ENCODE measurements around the gene BCL2L1.

The BCL2L1 gene

DNA sequence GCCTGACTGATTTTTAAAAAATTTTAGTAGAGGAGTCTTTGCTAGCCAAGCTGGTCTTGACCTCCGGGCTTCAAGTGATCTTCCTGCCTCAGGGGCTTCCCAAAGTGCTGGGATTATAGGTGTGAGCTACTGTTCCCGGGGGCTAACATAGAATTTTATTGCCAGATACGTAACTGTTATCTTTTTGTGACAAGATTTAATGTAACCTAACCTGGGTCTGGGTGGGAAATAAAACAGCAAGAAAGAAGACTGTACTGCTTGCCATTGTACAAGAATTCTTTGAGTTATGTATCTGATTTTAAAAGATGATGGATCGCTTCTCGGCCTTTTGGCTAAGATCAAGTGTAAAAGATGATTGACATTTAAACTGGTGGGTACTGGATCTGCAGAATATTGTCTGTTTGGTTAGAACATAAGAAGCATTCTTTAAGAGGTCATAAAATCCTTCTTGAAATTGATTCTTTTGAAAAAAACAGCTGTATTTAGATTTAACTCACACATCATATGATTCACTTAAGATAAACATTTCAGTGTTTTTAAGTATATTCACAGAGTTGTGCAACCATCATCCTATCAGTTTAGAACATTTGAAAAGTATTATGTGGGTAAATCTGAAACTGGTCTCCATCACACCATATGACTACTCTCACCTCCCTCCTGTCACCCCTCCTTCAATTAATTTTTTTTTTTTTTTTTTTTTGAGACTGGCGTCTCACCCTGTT, 38.0 kb upstream of the BCL2L1 start (continued):
- TF ChIP-seq, protein P1, sequence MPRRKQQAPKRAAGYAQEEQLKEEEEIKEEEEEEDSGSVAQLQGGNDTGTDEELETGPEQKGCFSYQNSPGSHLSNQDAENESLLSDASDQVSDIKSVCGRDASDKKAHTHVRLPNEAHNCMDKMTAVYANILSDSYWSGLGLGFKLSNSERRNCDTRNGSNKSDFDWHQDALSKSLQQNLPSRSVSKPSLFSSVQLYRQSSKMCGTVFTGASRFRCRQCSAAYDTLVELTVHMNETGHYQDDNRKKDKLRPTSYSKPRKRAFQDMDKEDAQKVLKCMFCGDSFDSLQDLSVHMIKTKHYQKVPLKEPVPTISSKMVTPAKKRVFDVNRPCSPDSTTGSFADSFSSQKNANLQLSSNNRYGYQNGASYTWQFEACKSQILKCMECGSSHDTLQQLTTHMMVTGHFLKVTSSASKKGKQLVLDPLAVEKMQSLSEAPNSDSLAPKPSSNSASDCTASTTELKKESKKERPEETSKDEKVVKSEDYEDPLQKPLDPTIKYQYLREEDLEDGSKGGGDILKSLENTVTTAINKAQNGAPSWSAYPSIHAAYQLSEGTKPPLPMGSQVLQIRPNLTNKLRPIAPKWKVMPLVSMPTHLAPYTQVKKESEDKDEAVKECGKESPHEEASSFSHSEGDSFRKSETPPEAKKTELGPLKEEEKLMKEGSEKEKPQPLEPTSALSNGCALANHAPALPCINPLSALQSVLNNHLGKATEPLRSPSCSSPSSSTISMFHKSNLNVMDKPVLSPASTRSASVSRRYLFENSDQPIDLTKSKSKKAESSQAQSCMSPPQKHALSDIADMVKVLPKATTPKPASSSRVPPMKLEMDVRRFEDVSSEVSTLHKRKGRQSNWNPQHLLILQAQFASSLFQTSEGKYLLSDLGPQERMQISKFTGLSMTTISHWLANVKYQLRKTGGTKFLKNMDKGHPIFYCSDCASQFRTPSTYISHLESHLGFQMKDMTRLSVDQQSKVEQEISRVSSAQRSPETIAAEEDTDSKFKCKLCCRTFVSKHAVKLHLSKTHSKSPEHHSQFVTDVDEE (CRISPR knock-in tag; IDR thresholded peaks at IDR 0.05), result no peak
- TF ChIP-seq ISL1 (CRISPR knock-in tag; IDR thresholded peaks at IDR 0.05) (no peak), ARNTL (CRISPR knock-in tag; IDR thresholded peaks at IDR 0.05; ENCODE audit: borderline replicate concordance, low read depth) (no peak), TCF4 (CRISPR knock-in tag; IDR thresholded peaks at IDR 0.05; ENCODE audit: borderline replicate concordance) (no peak), RARB (CRISPR knock-in tag; IDR thresholded peaks at IDR 0.05) (no peak), TOX (CRISPR knock-in tag; IDR thresholded peaks at IDR 0.05; ENCODE audit: borderline replicate concordance) (no peak)

DNA sequence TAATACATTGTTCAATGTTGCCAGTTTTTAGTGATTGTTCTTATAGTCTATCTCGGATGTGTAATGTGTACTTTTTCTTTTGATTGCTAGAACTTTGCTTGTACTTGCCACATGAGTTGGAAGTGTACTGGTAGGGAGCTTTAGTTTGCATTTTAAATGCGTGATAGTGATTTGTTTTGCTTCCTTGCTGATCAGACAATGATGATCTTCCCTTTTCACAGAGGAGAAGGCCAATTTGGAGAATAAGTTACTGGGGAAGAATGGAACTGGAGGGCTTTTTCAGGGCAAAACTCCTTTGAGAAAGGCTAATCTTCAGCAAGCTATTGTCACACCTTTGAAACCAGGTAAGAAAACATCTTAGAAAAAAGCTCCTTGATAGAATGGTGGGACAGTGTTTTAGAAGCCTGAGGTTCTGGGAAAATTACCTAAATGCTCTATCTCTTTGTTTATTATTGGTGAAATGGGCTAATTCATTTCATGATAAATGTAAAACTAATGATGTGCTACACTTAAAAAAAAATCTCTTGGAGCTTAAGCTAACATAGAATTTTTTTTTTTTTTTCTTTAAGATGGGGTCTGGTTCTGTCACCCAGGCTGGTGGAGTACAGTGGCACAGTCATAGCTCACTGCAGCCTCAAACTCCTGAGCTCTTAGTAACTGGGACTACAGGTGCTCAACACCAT, 37.3 kb upstream of the BCL2L1 start:
- ATAC-seq, result no peak
- no peak for TF ChIP-seq SNAI2 (CRISPR knock-in tag; IDR thresholded peaks at IDR 0.05)
- no peak for TF ChIP-seq ZFP30 (CRISPR knock-in tag; IDR thresholded peaks at IDR 0.05)
- TF ChIP-seq OSR1 (CRISPR knock-in tag; IDR thresholded peaks at IDR 0.05), result no peak
- TF ChIP-seq, protein P2, sequence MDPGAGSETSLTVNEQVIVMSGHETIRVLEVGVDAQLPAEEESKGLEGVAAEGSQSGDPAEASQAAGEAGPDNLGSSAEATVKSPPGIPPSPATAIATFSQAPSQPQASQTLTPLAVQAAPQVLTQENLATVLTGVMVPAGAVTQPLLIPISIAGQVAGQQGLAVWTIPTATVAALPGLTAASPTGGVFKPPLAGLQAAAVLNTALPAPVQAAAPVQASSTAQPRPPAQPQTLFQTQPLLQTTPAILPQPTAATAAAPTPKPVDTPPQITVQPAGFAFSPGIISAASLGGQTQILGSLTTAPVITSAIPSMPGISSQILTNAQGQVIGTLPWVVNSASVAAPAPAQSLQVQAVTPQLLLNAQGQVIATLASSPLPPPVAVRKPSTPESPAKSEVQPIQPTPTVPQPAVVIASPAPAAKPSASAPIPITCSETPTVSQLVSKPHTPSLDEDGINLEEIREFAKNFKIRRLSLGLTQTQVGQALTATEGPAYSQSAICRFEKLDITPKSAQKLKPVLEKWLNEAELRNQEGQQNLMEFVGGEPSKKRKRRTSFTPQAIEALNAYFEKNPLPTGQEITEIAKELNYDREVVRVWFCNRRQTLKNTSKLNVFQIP (CRISPR knock-in tag; IDR thresholded peaks at IDR 0.05; ENCODE audit: borderline replicate concordance, low read depth), result no peak
- TF ChIP-seq, protein P1 (CRISPR knock-in tag; IDR thresholded peaks at IDR 0.05), result no peak
- no peak for TF ChIP-seq BACH2 (CRISPR knock-in tag; IDR thresholded peaks at IDR 0.05; ENCODE audit: borderline replicate concordance)
- TF ChIP-seq ZC3H10 (CRISPR knock-in tag; IDR thresholded peaks at IDR 0.05), result no peak
- TF ChIP-seq ZNF8 (CRISPR knock-in tag; IDR thresholded peaks at IDR 0.05), result no peak
- no peak for TF ChIP-seq ARNTL (CRISPR knock-in tag; IDR thresholded peaks at IDR 0.05; ENCODE audit: borderline replicate concordance, low read depth)
- no peak for TF ChIP-seq ZNF70 (CRISPR knock-in tag; IDR thresholded peaks at IDR 0.05)
- no peak for TF ChIP-seq ISL1 (CRISPR knock-in tag; IDR thresholded peaks at IDR 0.05)
- TF ChIP-seq CSDC2 (CRISPR knock-in tag; IDR thresholded peaks at IDR 0.05), result no peak
- TF ChIP-seq TCF4 (CRISPR knock-in tag; IDR thresholded peaks at IDR 0.05; ENCODE audit: borderline replicate concordance), result no peak
- no peak for TF ChIP-seq ZNF565 (CRISPR knock-in tag; conservative IDR thresholded peaks at IDR 0.05; ENCODE audit: low read depth)
- TF ChIP-seq, protein P3, sequence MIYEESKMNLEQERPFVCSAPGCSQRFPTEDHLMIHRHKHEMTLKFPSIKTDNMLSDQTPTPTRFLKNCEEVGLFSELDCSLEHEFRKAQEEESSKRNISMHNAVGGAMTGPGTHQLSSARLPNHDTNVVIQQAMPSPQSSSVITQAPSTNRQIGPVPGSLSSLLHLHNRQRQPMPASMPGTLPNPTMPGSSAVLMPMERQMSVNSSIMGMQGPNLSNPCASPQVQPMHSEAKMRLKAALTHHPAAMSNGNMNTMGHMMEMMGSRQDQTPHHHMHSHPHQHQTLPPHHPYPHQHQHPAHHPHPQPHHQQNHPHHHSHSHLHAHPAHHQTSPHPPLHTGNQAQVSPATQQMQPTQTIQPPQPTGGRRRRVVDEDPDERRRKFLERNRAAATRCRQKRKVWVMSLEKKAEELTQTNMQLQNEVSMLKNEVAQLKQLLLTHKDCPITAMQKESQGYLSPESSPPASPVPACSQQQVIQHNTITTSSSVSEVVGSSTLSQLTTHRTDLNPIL (CRISPR knock-in tag; IDR thresholded peaks at IDR 0.05; ENCODE audit: low read depth), result no peak
- no peak for TF ChIP-seq TOX (CRISPR knock-in tag; IDR thresholded peaks at IDR 0.05; ENCODE audit: borderline replicate concordance)
- TF ChIP-seq, protein P4, sequence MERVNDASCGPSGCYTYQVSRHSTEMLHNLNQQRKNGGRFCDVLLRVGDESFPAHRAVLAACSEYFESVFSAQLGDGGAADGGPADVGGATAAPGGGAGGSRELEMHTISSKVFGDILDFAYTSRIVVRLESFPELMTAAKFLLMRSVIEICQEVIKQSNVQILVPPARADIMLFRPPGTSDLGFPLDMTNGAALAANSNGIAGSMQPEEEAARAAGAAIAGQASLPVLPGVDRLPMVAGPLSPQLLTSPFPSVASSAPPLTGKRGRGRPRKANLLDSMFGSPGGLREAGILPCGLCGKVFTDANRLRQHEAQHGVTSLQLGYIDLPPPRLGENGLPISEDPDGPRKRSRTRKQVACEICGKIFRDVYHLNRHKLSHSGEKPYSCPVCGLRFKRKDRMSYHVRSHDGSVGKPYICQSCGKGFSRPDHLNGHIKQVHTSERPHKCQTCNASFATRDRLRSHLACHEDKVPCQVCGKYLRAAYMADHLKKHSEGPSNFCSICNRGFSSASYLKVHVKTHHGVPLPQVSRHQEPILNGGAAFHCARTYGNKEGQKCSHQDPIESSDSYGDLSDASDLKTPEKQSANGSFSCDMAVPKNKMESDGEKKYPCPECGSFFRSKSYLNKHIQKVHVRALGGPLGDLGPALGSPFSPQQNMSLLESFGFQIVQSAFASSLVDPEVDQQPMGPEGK (CRISPR knock-in tag; IDR thresholded peaks at IDR 0.05; ENCODE audit: borderline replicate concordance), result no peak
- no peak for TF ChIP-seq PPARA (CRISPR knock-in tag; IDR thresholded peaks at IDR 0.05; ENCODE audit: borderline replicate concordance)
- TF ChIP-seq RARB (CRISPR knock-in tag; IDR thresholded peaks at IDR 0.05), result no peak

All from SK-N-SH treated with all-trans-retinoic acid at 6 μM for 48 hours (cell line).